H1 (cell line): ENCODE results near the gene XPO1.
"Not testable (repeated sequence)": the region's sequence is repeated elsewhere in the genome, so short reads cannot be mapped to it uniquely, and the experiment has no call there.

ENCODE experiments used
- CREB1 ChIP-seq: IDR thresholded peaks from 2 replicates; pipeline ENCODE4 v1.6.1; 2012; ENCODE audit warnings: inconsistent platforms
- EZH2 ChIP-seq: fragments of 200-600 bp; sonication (generic); IDR thresholded peaks from 2 replicates; pipeline ENCODE4 v1.7.1; 2012; ENCODE audit warnings: low read depth, mild to moderate bottlenecking, moderate library complexity, low read length, inconsistent platforms; ENCODE audit not compliant: severe bottlenecking
- SUZ12 ChIP-seq: fragments of 200-600 bp; sonication (generic); IDR thresholded peaks from 2 replicates; pipeline ENCODE4 v1.6.1; 2012; ENCODE audit warnings: mild to moderate bottlenecking, inconsistent platforms, low read length, moderate library complexity, mixed read lengths
- TBP ChIP-seq: IDR thresholded peaks from 2 replicates; pipeline ENCODE4 v1.6.1; 2011; ENCODE audit warnings: low read depth, low read length, improper control_type of control experiment
- TF ChIP-seq, protein P1 (sequence below), 3 experiments: IDR thresholded peaks; 1 replicate in 2 of 3; 2 replicates in 1 of 3; pipeline versions ENCODE4 v1.5.1 to v1.6.1; 2011; ENCODE audit warnings: low read length in 3 of 3, mild to moderate bottlenecking in 3 of 3, inconsistent platforms in 2 of 3, low read depth in 1 of 3, moderate library complexity in 1 of 3; ENCODE audit not compliant: insufficient read depth in 1 of 3; ENCODE audit errors: control extremely low read depth in 1 of 3
- TF ChIP-seq, protein P2 (sequence below): IDR thresholded peaks from 2 replicates; pipeline ENCODE4 v1.6.1; 2011; ENCODE audit warnings: low read length, improper control_type of control experiment

DNA sequence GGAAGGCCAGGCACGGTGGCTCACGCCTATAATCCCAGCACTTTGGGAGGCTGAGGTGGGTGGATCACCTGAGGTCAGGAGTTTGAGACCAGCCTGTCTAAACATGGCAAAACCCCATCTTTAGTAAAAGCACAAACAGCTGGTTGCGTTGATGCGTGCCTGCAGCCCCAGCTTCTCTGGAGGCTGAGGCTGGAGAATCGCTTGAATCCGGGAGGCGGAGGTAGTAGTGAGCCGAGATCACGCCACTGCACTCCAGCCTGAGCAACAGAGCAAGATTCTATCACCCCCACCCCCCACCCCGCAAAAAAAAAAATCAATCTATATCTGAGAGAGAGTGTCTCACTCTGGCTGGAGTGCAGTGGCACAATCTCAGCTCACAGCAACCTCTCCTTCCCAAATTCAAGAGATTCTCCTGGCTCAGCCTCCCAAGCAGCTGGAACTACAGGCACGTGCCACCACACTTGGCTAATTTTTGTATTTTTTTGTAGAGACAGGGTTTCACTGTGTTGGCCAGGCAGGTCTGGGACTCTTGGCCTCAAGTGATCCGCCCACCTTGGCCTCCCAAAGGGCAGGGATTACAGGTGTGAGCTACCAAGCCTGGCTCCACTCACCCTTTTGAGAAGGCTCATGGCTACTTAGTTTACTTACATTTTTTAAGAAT, 61.1 kb downstream of the XPO1 start:
- TF ChIP-seq CREB1, EZH2, TBP, SUZ12: not testable (repeated sequence)
- TF ChIP-seq, protein P1, sequence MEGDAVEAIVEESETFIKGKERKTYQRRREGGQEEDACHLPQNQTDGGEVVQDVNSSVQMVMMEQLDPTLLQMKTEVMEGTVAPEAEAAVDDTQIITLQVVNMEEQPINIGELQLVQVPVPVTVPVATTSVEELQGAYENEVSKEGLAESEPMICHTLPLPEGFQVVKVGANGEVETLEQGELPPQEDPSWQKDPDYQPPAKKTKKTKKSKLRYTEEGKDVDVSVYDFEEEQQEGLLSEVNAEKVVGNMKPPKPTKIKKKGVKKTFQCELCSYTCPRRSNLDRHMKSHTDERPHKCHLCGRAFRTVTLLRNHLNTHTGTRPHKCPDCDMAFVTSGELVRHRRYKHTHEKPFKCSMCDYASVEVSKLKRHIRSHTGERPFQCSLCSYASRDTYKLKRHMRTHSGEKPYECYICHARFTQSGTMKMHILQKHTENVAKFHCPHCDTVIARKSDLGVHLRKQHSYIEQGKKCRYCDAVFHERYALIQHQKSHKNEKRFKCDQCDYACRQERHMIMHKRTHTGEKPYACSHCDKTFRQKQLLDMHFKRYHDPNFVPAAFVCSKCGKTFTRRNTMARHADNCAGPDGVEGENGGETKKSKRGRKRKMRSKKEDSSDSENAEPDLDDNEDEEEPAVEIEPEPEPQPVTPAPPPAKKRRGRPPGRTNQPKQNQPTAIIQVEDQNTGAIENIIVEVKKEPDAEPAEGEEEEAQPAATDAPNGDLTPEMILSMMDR (IDR thresholded peaks at IDR 0.05; ENCODE audit: control extremely low read depth in 1 of 3, insufficient read depth in 1 of 3, low read depth in 1 of 3, low read length in 3 of 3): not testable (repeated sequence)
- TF ChIP-seq, protein P2, sequence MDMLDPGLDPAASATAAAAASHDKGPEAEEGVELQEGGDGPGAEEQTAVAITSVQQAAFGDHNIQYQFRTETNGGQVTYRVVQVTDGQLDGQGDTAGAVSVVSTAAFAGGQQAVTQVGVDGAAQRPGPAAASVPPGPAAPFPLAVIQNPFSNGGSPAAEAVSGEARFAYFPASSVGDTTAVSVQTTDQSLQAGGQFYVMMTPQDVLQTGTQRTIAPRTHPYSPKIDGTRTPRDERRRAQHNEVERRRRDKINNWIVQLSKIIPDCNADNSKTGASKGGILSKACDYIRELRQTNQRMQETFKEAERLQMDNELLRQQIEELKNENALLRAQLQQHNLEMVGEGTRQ: not testable (repeated sequence)
